GM18868 (cell line): Measurements from ENCODE around the gene MBL2.

Source experiments
- ATAC-seq: cut with Tn5 transposase; IDR thresholded peaks from one replicate; pipeline ENCODE4 v1.9.1; 2021; ENCODE audit warnings: mild to moderate bottlenecking, moderate library complexity; ENCODE audit not compliant: unreplicated experiment

The MBL2 gene

GRCh38 chr10:52772623-52773022, at the start of gene MBL2:
MBL2 (minus strand) TSS chr10:52772784; CDS start chr10:52771635, 1,149 bp downstream.
- ATAC-seq: no peak

GRCh38 chr10:52820309-52820708, 47.7 kb upstream of the MBL2 start:
- ATAC-seq: no peak

DNA sequence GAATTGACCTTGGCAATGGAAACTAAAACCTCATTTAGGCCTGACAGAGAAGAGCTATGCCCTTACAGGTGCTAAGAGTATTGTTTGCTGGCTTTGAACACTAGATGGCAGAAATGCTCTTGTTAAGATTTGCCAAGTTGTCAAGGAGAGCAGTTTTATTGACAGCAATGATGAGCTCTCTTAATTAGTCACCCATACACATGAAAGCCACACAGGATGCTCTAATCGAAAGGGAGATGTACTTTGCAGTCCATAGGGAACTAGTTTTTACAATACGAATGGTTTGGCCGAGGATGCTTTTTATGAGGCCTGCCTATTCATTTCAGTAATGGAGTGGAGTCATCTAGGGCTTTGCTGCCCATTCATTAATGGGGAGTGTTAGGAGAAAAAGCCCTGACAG, 45.4 kb upstream of the MBL2 start:
- ATAC-seq: peak; percentile 93

DNA sequence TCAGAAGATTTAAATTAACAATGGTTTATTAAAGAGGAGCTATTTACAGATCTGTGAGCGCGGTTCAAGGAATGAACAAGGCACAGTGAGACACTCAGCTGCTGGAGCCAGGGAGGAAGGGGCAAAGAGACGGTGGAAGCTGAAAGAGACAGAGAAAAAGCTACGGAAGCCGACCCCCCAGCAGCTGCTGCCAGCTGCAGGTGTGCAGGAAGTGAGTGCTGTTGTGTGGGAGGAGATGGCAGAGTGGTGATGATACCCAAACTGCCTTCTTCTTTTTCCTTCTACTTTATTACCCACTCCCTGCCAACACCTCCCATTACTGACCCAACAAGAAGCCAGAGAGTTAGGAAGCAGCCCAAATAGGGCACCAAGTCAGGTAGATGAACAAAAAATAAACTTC, 41.9 kb upstream of the MBL2 start:
- ATAC-seq: peak; percentile 40

- no peak for ATAC-seq
Observed at GRCh38 chr10:52811776-52812175, 39.2 kb upstream of the MBL2 start.

- ATAC-seq: no peak
Observed at GRCh38 chr10:52810761-52811160, 38.2 kb upstream of the MBL2 start.

DNA sequence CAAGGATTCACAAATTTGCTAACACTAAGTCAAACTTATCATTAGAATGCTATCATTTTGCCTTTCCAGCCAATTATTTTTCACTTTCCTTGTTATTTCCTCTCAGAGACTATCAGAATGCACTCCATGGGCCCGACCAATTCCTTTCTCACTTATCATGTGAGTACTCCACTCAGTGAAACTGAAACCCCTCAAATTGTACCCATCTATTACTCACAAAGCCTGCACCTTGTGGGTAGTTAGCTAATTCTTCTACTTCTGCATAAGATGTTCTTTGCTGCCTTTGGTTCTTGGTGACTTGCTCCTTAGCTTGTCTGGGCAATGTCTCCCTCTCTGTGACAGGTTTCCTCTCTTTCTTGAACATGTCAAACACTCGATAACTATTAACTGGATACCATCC, 35.2 kb upstream of the MBL2 start:
- ATAC-seq: peak; percentile 72

- ATAC-seq: no peak
Observed at GRCh38 chr10:52805414-52806285, 33.1 kb upstream of the MBL2 start.

- ATAC-seq: no peak
Observed at GRCh38 chr10:52801947-52802346, 29.4 kb upstream of the MBL2 start.

- ATAC-seq: no peak
Observed at GRCh38 chr10:52786098-52786497, 13.5 kb upstream of the MBL2 start.

DNA sequence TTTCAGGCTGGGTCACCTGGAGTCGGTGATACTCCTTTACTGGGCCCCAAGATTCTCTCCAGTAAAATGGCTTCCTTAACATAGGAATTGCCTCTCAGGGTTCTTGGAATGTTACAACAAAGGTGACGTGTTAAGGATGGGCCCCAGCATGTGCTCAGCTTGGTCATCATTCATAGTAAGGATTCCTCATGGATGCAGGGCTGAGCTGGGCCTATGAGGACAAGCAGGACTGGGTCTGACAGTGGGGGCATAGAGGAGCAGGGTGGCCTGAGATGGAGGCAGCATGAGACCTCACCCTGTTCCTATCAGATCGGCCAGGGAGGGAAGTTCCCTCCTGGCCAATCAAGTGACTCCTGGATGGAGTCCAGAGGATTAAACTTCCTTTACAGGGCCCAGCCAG, 12.8 kb upstream of the MBL2 start:
- no peak for ATAC-seq

- ATAC-seq: no peak
Observed at GRCh38 chr10:52783726-52784125, 11.1 kb upstream of the MBL2 start.

GRCh38 chr10:52782554-52782953, 10.0 kb upstream of the MBL2 start:
- no peak for ATAC-seq

- peak; percentile 5 for ATAC-seq
Observed at GRCh38 chr10:52780391-52781155, 8.0 kb upstream of the MBL2 start.

DNA sequence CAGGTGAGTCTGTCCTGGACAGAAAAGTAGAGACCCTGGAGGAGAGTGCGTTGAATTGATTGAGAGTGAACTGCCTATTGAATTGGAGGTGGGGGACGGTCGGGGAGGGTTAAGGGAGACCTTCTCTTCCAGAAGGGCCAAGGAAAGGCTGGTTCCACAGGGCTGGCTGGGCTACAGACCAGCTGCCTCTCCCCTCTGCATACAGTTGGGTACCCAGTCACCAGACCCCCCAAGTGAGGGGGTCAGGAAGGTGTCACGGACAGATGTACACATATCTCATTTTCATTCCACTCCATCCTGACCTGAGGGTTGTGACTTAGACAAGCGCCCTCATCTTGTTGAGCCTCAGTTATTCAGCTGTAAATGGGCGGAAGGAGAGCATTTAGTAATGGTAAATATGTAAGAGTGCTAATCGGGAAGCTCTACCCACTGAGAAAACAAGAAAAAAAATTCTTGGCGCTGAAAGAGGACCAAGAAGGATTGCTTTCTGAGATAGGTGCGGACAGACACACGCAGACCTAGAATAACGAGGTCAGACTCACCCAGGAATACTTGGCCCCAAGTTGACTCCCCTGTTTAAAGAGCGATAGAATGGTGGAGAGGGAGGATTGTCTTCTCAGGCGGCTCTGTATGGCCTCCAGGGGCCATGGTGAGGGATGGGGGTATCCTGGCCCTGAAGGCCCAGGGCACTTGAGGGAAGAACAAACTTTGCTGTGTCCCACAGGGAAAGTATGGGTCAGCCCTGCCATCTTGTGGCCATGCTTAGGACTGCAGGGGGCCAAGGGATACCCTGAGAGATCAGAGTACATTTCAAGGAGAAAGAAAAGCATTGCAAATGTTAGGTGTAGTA, 7.2 kb upstream of the MBL2 start:
- peak; percentile 93 for ATAC-seq

DNA sequence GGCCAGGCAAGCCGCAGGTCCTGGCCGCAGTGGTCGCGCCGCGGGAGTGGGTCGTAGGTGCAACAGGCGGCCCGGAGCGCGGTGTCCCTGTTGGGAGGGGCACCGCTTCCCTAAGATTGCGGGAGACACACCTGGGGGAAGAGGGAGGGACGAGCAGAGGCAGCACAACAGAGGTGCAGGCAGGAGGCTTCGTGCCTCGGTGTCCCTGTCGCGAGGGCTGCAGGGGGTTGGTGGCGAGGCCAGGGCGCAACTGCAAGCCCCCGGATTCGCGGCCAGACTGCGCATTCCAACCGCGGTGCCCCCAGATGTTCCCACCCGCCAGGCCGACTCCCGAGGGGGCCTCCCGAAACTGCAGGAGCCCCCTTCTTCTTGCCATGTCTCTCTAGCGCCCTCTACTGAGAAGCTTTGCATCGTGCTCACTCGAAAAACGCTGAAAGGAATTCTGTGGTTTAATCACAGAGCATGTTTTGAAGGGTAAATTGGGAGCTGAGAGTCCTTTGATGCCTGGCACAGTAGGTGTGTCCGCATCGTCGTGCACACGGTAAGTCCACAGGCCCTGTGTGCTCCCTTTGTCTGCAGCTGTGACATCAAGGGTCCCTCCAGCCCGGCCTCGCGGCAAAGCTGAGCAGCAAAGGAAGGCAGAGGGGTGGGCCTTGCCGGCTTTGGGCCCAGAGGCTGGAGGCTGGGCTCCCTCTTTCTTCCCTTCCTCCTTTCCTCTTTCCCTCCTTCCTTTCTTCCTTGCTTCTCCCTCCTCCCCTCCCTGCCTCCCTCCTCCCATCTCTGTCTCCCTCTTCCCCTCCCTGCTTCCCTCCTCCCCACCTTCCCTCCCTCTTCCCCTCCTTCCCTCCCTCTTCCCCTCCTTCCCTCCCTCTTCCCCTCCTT, 6.2 kb upstream of the MBL2 start:
- no peak for ATAC-seq

DNA sequence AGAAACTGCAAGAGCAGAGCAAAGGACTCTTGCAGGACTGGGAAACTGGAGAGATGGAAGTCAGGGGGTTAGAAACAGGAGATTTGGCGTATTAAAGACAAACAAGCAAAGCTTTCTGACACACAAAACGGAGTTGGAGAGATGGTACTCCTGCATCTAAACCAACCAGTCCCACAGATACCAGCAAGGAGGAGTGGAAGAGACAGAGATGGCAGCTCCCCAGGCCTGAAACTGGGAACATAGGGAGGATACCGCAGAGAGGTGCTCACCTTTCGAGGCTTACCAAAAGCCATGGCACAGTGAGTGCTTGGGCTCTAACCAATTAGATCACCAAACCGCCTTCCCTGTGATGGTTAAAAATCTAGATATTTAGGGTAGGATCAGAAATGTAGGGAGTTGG, 4.8 kb upstream of the MBL2 start:
- ATAC-seq: no peak

GRCh38 chr10:52776471-52776903, 3.9 kb upstream of the MBL2 start:
- ATAC-seq: no peak

DNA sequence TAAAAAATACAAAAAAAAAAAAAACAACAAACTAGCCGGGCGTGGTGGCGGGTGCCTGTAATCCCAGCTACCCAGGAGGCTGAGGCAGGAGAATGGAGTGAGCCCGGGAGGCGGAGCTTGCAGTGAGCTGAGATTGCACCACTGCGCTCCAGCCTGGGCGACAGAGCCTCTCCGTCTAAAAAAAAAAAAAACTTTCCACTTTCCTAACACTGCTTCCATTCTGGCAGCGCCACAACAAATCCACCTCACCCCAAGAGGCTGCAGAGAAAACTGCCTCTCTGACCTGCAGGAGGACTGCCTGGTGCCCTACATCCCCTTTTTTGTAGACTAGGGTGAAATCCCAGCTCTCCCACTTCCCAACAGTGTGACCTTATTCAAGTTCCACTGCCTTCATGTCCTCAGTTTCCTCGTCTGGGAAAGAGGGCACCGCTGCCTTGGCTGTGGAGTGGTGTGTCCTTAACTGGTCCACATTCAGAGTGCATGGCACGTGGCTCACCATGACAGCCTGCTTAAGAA, 2.6 kb upstream of the MBL2 start:
- no peak for ATAC-seq

DNA sequence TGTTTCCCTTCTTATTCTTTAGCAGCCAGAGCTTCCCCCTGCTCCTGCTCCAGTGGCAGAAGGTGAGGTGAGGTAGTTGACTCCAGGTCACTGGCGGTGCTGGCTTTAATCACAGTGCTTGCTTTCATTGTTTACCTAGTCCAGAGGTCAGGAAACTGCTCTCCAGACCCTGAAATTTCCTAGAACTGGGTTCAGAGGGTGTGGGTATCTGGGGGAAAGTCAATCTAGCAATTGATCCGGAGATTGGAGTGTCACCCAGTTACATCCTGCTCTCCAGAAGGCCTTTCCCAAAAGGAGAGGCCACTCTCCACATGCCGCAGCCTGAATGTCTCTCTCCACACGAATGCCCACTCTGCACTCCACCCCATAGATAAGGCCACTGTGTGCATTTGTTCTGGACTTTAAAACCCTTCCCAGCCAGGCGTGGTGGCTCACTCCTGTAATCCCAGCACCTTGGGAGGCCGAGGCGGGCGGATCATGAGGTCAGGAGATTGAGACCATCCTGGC, 2.1 kb upstream of the MBL2 start:
- no peak for ATAC-seq
